Vagina (tissue), 2 donors: Measurements from ENCODE around the gene ADARB2.
"Not testable (repeated sequence)": the region's sequence is repeated elsewhere in the genome, so short reads cannot be mapped to it uniquely, and the experiment has no call there.

Experiments
- CTCF ChIP-seq, 3 experiments: fragments of 450-650 bp in 2 of 3; fragments of 200-600 bp in 1 of 3; sonication (generic) in 1 of 3; IDR thresholded peaks; one replicate each; pipeline ENCODE4 v1.5.1; 2017 to 2019; ENCODE audit warnings: antibody characterized with exemption in 3 of 3, mild to moderate bottlenecking in 2 of 3, moderate library complexity in 2 of 3
- POLR2AphosphoS5 ChIP-seq, 2 donors: sonication (generic); formaldehyde crosslinking; IDR thresholded peaks; one replicate each; pipeline ENCODE4 v1.9.0; 2017; ENCODE audit warnings: antibody characterized with exemption in 2 of 2, mild to moderate bottlenecking in 2 of 2, low read depth in 1 of 2; ENCODE audit not compliant: insufficient read depth in 1 of 2

GRCh38 chr10:1219874-1220273, 517.5 kb downstream of the ADARB2 start:
- TF ChIP-seq CTCF (IDR thresholded peaks at IDR 0.05); POLR2AphosphoS5 (IDR thresholded peaks at IDR 0.05; ENCODE audit: insufficient read depth in 1 of 2, low read depth in 1 of 2): not testable (repeated sequence)
